NCI-H1694 treated with DMSO at 0.1 percent for 48 hours (cell line): ENCODE data around the gene ABHD11.

Experiments
- DNase-seq: peaks from one replicate; lab custom pipeline; 2025; lab: John Stamatoyannopoulos, UW

The ABHD11 gene

DNA sequence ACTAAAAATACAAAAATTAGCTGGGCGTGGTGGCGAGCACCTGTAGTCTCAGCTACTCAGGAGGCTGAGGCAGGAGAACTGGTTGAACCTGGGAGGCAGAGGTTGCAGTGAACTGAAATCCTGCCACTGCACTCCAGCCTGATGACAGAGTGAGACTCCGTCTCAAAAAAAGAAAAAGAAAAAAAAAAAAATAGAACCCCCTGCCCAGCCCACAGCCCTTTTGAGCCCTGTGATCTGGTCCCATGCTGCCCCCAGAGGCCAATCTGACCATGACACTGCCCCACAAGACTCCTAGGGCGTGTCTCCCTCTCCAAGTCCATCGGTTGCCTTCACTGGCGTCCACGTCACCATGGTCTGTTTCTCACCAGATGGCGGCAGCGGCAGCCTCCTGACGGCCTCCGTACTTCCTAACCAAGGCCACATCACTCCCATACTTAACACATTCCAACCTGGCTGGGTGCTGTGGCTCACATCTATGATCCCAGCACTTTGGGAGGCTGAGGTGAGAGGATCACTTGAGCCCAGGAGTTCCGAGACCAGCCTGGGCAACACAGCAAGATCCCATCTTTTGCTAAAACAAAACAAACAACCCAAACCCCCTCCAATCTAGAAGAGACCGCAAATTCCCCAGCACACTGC, 37.1 kb downstream of the ABHD11 start:
- peak; percentile 27 for DNase-seq

DNA sequence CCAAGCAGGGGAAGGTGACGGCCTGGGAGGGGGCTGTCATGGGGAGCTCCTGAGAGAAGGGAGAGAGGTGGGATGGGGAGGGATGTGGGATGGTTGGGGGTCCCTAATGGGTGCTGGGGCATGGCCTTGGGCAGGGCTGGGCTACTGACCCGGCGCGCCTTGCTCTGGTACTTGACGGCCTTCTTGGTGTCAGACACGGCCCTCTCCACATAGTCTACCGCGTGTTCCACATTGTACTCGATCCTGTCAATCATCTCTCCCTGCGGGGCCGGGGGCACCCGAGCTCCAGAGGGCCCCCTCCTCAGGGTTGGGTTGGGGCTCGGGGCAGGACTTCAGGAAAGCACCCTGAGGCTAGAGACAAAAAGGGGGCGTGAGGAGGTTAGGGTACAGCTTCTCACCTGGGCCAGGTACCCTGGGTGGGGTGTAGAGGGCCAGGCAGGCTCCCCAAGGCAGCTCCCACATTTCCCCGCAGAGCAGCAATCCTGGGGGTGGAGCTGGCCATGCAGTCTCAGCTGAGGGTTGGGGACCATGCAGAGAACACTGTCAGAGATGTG, 37.9 kb downstream of the ABHD11 start:
- no peak for DNase-seq

DNA sequence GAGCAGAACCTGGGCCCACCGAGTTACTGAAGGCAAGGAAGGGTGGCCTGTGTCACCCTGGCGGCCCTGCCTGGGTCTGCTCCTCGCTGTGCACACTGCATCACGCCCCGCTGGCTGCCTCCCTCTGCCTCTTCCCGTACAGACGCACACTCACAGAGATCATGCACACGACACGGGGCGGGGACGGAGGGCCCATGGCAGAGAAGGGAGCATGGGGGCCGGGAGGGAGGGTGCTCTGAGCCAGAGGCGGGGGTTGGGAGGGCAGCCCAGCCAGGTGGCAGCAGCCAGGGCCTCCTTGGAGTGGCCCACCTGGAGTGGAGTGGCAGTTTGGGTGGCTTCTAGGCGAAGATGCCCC, 38.6 kb downstream of the ABHD11 start:
- DNase-seq = peak; percentile 24

DNA sequence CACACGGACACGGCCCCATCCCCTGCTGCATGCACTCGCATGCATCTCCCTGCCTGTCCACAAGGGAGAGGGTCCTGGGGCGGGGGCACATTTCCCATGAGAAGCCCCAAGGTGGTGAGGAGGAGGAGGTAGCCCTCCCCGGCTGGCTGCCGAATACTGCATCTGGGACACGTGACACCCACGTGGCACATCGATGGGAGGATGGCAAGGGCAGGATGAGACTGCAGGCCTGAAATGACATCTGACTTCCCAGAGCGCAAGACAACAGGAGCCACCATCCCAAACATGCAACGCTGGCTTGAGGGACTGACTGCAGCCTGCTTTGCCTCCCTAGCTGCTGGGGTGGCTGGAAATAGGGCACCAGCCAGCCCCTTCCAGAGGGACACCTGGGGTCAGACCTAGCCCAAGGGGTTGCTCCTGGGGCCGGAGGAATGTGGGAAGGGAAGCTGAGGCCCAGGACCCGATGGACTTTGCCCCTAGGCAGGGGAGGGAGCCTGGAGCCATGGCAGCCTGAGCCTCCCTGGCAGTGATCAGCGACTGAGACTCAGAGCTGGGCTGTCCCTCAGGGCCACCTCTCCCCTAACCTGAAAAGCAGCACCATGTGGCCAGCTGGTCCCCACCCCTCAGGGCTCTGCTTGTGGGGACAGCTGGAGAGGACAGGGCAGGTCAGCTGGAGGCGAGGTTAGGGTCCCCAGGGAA, 39.1 kb downstream of the ABHD11 start:
- DNase-seq = no peak

DNA sequence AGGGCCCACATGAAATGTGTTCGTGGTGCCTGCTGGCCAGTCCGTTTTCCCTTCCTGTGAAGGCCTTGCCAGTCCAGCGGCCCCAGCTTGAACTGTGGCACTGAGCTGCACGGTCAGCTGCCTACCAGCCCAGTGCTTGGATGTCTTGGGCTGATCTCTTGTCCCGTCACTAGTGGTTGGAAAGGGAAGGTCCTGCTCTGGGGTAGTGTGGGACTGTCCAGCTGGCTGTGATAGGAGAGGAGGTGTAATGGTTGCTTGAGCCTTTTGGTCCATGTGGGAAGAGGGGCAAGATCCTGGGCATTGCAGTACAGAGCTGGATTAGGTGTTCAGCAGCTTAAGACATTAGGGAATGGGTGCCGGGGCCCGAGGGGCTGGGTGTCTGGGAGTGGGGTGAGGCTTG, 40.2 kb downstream of the ABHD11 start:
- DNase-seq = no peak

DNA sequence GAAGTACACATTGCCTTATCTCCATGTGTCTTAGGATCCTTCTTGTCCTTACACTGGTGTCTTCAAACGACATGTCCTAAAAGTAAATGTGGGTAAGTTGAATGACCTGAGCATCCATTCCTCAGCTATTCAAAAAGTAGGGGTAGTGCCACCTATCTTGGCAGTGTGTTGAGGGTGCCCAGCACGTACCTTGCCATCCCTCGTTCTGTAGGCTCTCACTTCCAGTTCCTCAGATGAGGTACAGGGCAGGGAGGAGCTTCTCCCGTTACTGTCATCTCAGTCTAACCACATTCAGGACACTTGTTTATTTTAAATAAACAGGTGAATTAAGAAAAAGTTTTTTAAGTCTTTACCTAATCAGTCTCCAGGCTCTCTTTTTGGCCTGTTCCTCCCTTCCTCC, 42.2 kb downstream of the ABHD11 start:
- no peak for DNase-seq

DNA sequence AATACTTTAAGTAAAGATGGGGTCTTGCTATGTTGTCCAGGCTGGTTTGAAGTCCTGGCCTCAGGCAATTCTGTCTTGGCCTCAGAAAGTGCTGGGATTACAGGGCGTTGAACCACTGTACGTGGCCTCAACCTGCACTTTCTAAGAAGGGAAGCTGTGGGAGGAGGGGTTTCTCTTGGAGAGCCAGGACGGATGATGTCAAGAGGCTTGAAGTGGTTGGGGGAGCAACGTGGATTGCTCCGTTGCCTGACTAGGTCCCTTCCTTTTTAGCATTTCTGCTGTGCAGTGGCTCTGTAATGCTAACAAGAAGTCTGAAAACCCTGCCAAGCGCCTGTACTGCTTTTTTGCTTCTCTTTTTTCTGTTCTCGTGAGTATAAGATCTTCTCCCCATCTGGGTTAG, 48.0 kb downstream of the ABHD11 start:
- DNase-seq = no peak

DNA sequence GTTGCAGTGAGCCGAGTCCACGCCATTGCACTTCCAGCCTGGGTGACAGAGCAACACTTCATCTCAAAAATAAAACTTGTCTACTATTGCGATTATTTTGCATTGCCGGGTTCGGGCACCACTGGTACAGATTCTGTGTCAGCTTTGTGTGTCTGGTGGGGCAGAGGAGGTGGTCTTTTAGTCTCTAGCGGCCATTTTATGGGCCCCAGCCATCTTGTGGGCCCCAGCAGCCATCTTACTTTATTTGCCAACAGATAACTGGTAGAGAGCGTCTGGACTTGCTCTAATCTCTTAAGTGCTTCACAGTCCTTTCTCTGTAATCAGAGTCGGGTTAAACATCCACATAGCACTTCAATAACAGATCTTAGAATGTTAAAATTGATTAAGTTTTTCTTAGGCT, 50.3 kb downstream of the ABHD11 start:
- DNase-seq = no peak
